GM21529 (cell line): ENCODE measurements around the gene ATXN10.
"Not testable (repeated sequence)": the region's sequence is repeated elsewhere in the genome, so short reads cannot be mapped to it uniquely, and the experiment has no call there.

Experiments
- ATAC-seq: cut with Tn5 transposase; IDR thresholded peaks from one replicate; pipeline ENCODE4 v1.9.1; 2021; ENCODE audit not compliant: unreplicated experiment

Gene ATXN10

DNA sequence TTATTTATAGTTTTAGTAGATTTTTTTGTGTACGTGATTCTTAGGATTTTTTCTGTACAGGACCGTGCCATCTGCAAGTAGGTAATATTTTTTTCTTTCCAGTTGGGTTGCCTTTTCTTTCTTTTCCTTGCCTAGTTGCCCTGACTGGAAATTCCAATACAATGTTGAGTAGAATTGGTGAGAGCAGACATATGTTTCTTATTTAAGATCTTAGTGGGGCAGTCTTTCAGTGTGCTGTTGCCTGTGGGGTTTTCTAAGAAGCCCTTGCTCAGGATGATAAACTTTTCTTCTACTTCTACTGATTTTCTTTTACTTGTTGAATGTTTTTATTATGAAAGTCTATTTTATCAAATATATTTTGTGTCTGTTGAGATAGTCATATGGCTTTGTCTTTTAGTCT lies 33.0 kb downstream of the ATXN10 start:
- no peak for ATAC-seq

DNA sequence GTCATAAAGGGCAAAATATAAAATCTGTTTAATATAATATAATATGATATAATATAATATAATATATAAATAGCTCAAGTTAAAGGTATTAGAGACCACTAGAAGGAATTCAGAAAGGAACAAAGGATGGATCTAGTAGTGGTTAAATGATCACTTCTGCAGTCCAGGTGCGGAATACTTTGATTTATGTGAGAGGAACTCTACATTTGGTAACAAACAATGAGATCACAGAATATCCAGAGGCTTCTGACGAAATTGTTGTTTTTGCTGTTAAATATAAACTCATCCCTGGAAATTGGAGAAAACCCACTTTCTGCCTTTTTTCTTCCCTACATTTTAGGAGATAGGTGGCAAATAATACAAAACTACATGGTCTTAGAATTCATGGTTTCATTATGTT lies 36.0 kb downstream of the ATXN10 start:
- ATAC-seq = no peak

DNA sequence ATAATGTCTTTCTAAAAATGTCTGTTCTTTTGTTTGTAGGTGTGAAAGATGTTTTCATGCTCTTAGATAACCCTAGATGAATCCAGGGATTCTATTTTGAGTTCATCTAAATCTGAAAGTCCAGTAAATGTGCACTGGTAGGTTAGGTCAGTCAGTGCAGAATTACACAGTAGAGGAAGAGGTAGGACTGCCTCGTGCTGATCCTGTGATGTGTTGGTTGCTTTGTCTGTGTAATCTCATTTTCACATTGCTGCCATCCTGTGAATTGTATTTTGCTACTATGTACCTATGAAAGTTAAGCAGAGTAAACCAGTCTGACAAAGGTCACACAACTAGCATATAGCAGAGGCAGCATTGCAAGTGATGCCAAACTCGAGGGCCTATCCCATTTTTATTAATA lies 36.5 kb downstream of the ATXN10 start:
- no peak for ATAC-seq

DNA sequence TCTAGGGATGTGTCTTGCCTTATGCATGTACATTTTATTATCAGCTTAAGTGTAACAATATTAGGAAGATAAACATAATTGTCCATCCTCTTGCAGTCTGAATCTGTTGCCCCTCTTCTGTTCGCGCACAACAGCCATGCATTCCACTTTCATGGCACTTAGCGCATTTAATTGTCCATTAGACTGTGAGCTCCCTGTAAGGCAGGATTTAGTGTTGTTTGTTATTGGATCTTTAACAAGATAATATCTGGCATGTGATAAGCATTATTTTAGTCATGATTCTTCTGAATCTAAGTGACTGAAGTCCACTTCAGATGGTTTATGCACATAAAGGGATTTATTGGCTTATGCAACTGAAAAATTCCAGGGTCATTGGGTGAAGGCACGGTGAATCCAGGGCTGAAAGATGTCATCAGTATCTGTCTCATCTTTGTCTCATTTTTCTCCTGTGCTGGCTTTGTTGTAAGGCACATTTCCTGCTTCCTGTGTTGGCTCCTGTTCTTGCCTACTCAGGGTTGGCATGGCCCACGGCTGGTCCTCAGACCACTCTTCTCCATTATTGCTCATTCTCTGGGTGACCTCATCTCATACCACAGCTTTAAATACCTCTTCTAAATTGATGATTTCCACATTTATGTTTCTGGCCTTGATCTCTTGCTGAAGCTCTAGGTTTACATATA lies 37.6 kb downstream of the ATXN10 start:
- ATAC-seq = no peak

DNA sequence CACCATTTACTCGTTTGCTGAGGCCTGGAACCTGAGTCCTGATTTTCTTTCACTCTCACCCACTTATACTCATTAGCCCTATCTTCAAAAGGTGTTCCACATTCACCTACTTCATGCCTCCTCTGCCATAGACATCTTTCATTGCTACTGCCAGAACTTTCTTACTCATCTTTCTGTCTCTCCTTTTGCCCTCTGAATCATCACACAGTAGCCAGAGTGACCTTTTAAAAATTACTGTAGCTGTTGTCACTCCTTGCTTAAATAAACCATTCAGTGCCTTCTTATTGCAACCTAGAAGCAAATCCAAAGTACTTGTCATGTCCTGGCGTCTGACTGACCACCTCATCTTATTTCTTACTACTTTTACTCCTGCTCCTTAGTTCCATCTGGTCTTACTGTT lies 38.2 kb downstream of the ATXN10 start:
- no peak for ATAC-seq

DNA sequence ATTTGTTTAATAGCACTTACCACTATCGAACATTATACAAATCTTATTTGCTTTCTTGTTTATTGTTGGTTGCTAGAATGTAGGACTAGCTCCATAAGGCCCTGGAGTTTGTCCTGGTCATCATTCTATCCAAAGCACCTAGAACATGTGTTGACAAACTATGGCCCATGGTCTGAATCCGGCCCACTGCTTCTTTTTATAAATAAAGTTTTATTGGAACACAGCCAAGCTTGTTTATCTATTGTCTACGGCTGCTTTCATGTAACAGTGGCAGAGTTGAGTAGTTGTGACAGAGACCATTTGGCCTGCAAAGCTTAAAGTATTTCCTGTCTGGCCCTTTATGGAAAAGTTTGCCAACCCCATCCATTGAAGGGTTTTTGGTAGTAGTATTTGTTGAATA lies 38.8 kb downstream of the ATXN10 start:
- no peak for ATAC-seq

DNA sequence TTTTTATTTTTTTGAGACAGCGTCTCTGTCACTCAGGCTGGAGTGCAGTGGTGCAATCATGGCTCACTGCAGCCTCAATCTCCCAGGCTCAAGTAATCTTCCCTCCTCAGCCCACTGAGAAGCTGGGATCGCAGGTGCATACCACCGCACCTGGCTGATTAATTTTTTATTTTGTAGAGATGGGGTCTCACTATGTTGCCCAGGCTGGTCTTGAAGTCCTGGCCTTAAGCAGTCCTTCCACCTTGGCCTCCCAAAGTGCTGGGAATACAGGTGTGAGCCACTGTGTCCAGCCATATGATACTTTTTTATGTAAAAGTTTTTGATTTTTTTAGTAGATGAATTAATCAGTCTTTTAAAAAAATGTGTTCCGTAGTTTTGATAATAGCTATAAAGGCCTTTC lies 42.8 kb downstream of the ATXN10 start:
- not testable (repeated sequence) for ATAC-seq

DNA sequence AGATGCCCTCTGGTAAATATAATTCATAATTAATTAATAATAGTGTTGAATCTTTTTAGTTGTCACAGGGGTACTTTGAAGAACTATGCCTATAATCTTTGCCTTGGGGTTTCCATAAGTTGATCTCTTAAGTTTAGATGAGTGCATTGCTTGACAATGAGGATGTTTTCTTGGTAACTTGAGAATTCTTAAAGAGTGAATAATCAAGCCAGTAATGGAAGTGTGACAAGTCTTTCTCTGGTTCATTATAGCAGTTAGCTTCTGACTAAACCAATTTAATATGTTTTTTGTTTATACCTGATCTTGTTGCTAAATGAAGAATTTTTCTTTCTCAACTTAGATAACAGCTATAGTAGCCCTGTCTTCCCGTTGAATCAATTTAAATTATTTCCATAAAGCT lies 46.2 kb downstream of the ATXN10 start:
- no peak for ATAC-seq

DNA sequence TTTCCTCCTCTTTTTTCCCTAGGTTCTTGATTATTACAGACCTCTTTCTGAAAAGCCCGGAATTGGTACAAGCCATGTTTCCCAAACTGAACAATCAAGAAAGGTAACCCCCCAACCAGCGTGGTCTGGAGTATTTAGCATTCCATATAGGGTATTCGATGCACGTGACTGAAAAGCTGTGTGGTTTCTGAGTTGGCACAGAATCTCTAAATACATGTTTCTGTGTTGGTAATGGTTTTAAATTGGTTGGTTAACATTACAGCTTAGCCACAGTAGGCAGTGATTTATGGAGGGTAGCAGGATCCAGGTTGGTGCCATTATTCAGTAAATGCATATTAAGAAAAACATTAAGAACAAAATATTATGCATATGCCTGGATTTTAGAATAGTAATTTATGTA lies 46.8 kb downstream of the ATXN10 start:
- no peak for ATAC-seq

DNA sequence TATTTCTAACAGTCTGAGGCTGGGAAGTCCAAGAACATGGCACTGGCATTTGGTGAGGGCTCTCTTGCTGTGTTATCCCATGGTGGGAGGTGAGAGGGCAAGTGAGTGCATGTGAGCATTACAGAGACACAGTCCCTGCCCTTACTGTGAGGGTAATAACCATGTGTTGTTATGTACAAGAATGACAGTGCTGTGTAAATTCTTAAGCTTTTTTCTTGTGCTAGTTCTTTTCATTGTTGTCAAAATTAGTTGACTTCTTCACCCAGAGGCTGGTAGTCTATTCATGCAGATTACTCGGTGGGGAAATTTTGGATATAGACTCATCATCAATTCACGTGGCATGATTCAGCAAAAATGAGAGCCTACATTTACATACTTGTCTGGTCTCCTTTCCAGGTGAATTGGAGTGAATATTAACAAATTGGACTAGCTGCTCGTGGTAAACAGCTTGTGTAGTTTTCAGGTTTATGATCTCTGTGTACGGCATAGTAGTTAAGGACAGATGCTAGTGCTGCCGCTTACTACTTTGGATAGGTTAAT lies 49.3 kb downstream of the ATXN10 start:
- ATAC-seq = no peak

DNA sequence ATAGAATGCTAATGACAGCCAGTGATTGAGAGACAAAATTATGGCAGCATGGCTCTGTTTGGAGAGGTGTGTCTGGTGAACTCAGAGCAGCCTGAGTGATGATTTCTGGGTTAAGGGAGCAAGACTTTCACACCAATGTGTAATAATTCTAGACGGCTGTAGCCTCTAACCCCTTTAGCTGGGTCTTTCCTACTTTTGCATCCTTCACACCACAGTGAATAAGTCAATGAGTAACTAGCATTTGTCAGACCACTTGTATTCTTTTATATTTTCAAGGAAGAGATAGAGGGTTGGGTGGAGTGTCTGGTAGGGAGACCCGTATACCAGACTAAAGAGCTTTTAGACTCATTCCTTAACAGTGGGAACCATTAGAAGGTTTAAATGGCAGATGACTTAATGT lies 50.4 kb downstream of the ATXN10 start:
- ATAC-seq = no peak

DNA sequence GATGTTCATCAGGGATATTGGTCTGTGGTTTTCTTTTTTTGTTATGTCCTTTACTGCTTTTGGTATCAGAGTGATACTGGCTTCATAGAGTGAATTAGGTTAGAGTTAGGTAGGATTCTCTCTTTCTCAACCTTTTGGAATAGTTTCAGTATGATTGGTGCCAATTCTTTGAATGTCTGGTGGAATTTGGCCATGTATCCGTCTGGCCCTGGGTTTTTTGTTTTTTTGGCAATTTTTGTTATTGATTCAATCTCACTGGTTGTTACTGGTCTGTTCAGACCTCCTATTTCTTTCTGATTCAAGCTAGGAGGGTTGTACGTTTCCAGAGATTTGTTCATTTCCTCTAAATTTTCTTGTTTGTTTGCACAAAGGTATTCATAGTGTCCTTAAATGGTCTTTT lies 54.4 kb downstream of the ATXN10 start:
- no peak for ATAC-seq

DNA sequence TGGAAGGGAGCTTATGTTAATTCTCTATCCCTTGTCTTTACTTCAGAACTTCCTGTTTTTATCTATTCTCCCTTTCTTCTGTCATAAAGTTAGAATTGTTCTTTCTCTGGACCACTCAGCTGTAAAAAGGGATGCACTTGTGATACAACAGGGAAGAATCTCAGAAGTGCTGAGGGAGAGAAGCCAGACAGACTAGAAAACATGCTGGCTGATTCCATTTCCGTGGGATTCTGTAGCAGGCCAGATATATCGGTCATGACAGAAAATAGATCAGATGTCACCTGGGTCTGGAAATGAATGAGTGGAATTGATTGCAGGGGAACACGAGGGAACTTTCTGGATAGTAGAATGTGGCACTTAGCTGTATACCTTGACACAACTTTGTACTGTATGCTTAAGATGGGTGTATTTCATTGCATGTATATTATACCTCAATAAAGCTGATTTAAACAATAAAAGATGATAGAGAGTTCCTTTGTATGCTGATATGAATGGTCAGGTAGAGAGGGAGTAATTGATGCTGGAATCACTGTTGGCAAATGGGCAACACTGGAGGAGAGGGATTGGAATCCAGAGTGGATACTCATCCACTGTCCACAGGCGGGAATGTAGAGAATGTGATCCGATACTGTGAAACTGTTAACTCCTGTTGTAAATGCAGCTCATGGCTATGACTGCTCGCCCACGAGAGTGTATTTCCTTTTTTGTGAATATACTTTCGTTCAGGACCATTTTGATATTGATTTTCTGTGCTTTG lies 59.6 kb downstream of the ATXN10 start:
- no peak for ATAC-seq

DNA sequence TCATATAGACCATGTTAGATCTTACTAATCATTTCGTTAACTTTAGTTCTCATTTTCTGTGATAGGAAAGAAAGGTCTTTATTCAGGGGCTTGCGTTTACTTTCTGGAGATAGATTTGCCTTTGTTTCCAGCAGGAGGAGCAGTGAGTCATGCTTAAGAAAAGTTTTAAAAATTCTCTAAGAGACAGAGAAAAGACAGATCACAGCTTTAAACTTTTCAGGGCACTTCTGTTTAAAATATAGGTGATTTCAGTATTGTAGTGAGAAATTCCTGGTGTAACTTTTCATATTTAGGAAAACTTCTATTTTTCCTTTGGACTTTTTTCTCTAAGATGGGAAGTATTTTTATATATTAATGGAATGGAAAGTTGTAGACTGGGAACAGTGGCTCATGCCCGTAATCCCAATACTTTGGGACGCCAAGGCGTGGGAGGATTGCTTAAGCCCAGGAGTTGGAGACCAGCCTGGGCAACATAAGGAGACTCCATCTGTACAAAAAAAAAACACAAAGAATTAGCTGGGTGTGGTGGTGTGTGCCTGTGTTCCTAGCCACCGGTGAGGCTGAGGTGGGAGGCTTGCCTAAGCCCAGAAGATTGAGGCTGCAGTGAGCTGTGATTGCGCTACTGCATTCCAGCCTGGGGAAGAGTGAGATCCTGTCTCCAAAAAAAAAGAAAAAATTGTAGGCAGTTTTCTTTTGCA lies 60.3 kb downstream of the ATXN10 start:
- no peak for ATAC-seq

DNA sequence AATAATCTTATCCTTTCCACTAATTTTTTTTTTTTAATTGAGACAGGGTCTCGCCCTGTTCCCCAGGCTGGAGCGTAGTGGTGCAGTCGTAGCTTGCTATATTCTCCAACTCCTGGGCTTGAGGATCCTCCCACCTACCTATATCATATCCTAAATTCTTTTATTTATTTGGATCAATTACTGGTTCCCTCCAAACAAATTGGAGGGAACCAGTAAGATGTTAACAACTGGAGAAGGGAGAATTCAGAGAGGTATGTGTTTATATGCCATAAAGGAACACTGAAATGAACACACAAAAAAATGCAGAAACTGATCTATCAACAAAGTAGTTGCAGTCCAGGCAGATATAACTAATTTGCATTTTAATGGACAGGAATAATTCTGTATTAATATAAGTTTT lies 63.6 kb downstream of the ATXN10 start:
- ATAC-seq = no peak

DNA sequence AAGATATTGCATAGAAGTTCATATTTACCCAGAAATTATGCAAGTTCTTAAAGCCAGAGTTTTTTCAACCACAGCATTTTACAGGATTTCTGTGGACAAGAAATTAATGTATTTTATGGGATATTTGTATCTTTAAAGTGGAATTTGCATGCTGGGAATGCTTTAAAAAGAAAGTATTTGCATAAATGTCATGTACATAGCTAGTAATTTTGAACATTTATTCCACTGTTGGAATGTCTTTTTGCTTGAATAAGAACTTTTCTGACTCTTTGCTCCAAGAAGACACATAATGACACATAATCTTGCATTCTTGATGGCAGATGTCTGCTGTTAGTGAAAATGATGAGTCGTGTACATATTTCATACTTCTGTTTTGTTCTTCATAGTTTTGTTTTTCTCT lies 66.6 kb downstream of the ATXN10 start:
- no peak for ATAC-seq

DNA sequence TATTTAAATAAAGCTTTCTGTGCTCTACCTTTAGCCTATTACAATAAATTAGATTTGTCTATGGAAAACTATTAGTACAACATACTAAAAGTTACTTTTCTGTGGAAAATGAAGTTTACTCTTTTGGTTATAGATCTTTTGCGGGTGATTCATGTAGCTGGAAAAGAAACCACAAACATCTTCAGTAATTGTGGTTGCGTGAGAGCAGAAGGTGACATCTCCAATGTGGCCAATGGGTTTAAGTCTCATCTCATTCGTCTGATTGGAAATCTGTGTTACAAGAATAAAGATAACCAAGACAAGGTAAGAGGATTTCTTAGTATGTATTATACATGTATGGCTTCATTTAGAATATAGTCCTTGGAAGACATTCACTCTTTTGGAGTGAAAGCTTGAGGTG lies 68.6 kb downstream of the ATXN10 start:
- ATAC-seq = no peak

DNA sequence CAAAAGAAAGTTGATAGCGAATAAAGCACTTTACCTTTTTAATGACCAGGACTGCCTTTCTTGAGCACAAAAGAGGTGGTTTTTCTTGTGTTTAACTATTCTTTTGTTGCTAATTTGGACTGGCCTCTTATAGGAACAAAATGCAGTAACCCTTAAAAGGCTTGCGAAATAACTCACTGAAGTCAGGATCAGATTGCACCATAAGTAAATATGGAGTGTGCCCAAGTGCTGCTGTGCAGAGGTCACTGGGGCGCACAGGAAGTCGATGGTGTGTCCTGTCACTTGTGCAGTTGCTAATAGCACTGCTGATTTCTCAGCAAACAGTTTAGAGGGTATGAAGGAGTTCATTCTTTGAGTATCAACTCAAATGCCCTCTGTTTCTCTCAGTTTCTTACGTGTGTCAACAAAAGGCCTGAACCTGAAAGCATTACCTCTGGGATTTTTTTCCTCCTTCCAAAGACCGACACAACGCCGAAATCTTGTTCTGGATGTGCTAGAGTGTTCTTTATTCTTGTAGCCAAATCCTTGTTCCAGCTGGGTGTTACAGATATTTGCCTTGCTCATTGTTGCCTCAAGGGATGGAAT lies 71.3 kb downstream of the ATXN10 start:
- no peak for ATAC-seq

DNA sequence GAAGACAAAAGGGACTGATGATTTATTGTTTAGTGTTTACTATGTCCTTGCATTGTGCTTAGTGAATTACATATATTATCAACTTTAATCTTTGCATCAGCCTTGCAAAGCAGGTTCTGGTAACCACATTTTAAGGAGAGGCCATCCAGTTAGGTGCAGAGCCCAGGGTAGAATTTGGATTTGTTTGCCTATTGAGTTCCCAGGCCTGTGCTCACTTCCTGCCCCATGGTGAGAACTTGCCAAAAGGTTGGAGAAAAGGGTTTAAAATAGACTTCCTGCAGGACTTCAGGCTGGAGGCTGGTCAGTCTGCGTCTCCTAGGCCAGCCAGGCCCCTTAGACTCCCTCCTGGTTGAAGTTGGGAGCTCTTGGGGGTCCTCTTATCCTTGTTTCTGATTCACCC lies 72.1 kb downstream of the ATXN10 start:
- ATAC-seq = no peak

DNA sequence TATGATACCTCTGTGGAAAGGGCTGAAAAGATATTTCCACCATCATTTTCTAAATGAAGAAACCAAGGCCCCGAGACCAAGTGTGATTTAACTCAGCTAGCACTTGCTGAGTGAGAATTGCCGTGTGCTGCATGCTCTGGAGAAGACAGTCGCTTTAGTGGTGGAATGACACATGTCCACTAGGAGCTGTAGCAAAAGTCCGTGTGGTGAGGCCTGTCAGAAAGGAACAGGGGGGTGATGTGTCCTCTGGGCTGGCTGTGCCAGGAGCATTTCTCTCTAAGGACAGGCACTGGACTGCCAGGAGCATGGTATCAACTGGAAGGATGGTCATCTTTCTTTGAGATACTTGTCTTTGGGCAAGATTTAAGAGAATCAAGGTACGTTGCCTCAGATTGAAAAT lies 72.8 kb downstream of the ATXN10 start:
- no peak for ATAC-seq

DNA sequence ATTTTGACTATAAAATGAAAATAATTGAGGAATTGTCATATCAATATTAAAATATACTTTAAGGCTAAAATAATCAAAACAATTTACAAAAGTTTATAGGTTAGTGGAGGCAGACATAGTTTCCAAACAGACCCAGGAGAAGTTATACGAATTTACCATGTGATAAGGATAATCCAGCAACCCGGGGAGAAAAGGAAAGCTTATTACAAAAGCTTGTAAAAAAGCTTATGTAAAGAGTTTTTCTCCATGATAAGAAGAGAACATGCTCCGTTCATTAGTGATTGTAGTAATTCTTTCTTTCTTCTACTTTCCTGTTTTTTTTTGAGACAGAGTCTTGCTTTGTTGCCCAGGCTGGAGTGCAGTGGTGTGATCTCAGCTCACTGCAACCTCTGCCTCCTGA lies 79.0 kb downstream of the ATXN10 start:
- ATAC-seq = no peak

DNA sequence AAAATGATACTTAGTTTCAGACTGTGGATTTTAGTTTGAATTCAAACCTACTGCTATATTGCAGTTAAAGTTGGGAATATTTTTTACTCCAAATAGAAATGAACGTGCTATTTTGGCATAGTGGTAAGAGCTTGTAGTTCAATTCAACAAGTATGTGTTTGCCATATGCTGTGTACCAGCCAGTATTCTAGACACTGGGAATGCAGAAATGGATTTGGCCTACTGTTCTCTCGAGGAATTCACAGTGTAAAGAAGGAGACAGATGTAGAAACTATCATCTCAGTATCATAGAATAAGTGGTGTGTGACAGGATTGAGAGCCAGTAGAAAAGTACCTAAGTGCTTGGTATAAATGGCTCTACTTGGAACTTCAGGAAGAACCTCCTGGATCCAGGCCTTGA lies 80.4 kb downstream of the ATXN10 start:
- no peak for ATAC-seq
